Neuron (in vitro differentiated cells): Measurements from ENCODE around the gene AKAP14.
"Not testable (repeated sequence)": the region's sequence is repeated elsewhere in the genome, so short reads cannot be mapped to it uniquely, and the experiment has no call there.

Experiments
- H2AFZ ChIP-seq: one replicate; pipeline ENCODE4 v1.6.1; 2013; ENCODE audit warnings: low read depth, mild to moderate bottlenecking, inconsistent platforms, low read length, moderate library complexity
- H3K27me3 ChIP-seq: one replicate; pipeline ENCODE4 v1.6.1; 2013; ENCODE audit warnings: low read length; ENCODE audit not compliant: insufficient read depth
- H3K36me3 ChIP-seq: one replicate; pipeline ENCODE4 v1.6.1; 2013; ENCODE audit warnings: low read length; ENCODE audit not compliant: insufficient read depth
- H3K4me1 ChIP-seq: one replicate; pipeline ENCODE4 v1.6.1; 2013; ENCODE audit warnings: low read length; ENCODE audit not compliant: insufficient read depth
- H3K4me3 ChIP-seq: 2 replicates; pipeline ENCODE4 v1.5.1; 2013; ENCODE audit warnings: mild to moderate bottlenecking, low read length, moderate library complexity
- H3K9me3 ChIP-seq: one replicate; pipeline ENCODE4 v1.6.1; 2013; ENCODE audit warnings: low read length

AKAP14 gene

DNA sequence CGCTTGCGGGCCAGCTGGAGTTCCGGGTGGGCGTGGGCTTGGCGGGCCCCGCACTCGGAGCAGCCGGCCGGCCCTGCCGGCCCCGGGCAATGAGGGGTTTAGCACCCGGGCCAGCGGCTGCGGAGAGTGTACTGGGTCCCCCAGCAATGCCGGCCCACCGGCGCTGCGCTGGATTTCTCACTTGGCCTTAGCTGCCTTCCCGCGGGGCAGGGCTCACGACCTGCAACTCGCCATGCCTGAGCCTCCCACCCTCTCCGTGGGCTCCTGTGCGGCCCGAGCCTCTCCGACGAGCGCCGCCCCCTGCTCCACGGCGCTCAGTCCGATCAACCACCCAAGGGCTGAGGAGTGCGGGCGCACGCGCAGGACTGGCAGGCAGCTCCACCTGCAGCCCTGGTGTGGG is 5.1 kb upstream of the AKAP14 start:
- not testable (repeated sequence) for H3K36me3 ChIP-seq, H3K9me3 ChIP-seq, H3K27me3 ChIP-seq, H3K4me1 ChIP-seq, H2AFZ ChIP-seq, H3K4me3 ChIP-seq

DNA sequence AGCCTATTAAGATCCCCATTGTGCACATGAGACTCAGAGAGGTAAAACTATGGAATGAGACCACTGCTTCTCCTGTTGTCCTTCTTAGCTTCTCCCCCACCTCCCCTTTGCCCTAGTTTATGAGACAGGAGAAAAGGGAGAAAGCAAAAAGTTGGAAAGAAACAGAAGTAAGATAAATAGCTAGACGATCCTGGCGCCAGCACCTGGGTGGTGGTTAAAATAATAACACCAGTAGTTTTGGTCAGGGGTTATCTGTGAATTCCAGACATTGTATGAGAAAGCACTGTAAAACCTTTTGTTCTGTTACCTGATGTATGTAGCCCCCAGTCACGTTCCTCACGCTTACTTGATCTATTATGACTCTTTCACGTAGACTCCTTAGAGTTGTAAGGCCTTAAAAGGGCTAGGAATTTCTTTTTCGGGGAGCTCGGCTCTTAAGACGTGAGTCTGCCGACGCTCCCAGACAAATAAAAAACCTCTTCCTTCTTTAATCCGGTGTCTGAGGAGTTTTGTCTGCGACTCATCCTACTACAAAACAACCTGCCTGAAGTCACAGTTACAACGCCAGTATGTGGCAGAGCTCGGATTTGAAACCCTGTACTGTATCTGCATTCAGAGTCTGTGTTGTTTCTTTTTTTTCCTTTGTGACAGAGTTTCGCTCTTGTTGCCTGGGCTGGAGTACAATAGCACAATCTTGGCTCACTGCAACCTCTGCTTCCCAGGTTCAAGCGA is 3.6 kb upstream of the AKAP14 start:
- not testable (repeated sequence) for H3K9me3 ChIP-seq, H3K36me3 ChIP-seq, H3K4me3 ChIP-seq, H3K4me1 ChIP-seq, H2AFZ ChIP-seq, H3K27me3 ChIP-seq

DNA sequence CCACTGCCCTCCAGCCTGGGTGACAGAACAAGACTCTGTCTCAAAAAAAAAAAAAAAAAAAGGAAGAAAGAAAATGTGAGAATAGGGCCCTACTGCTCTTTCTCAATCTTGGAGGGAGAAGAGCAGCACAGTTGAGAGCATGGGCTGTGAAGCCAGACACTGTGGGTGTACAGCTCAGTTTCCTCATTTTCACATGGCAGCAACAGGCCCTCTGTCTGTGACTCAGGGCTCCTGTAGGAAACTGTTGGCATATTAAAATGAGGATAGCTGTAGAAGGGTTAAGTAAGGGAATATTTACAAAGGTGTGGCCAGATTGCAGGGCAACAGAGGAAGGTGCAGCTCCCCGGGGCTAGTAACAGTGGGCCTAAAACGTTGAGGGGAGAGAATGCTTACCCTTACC is 3.4 kb downstream of the AKAP14 start:
- no peaks in the 10 kb centered on the region for H3K27me3 ChIP-seq
- H3K9me3 ChIP-seq: no peaks in the 10 kb centered on the region
- no peaks in the 10 kb centered on the region for H3K36me3 ChIP-seq
- H3K4me1 ChIP-seq: no peaks in the 10 kb centered on the region
- no peak overlapping the region for H2AFZ ChIP-seq
- H3K4me3 ChIP-seq: no peak overlapping the region

DNA sequence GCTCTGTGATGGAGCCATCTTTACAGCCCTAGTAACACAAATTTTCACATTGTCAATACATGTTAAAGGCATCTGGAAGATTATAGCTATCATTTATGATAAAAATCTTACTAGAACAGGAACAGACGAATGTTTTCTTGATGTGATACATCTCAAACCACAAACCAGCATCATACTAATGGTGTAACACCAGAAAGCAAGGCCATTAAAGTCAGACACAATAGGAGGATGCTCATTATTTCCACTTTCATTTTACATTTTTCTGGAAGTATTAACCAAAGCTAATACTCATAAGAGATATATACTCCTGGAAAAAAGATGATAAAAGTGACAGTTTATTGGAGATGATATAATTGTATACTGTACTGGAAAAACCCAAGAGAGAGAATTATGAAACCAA is 5.3 kb downstream of the AKAP14 start:
- Histone ChIP-seq H3K9me3 (no peaks in the 10 kb centered on the region), H3K4me3 (no peak overlapping the region), H3K36me3 (no peaks in the 10 kb centered on the region), H3K27me3 (no peaks in the 10 kb centered on the region), H3K4me1 (no peaks in the 10 kb centered on the region), H2AFZ (no peak overlapping the region)

DNA sequence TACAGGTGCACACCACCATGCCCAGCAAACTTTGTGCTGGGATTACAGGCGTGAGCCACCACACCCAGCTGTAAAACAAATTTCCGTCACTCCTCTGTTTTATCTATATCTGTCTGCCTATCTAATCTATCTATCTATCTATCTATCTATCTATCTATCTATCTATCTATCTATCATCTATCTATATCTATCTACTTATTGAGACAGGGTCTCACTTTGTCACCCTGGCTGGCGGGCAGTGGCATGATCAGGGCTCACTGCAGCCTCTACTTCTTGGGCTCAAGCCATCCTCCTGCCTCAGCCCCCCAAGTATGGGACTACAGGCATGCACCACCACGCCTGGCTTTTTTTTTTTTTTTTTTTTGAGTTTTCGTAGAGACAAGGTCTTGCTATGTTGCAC is 20.6 kb downstream of the AKAP14 start:
- Histone ChIP-seq H2AFZ (no peak overlapping the region), H3K9me3 (no peaks in the 10 kb centered on the region), H3K4me1 (no peaks in the 10 kb centered on the region), H3K36me3 (no peaks in the 10 kb centered on the region), H3K27me3 (no peaks in the 10 kb centered on the region), H3K4me3 (no peak overlapping the region)

DNA sequence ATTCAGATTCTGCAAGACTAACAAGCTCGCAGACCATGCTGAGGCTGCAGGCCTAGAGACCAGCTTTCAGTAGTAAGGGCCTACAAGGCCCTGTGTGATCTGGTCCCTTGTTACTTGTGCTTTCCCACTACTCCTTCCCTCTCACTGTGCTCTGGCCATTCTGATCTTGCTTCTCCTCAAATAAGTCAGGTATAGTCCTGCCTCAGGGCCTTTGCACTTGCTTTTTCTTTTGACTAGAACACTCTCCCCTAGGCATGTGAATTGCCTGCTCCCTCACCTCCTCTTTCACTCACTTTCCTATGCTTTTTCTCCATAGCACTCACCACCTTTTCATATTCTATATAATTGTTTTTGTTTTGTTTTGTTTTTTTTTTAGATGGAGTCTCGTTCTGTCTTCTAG is 22.2 kb downstream of the AKAP14 start:
- H3K4me1 ChIP-seq: no peaks in the 10 kb centered on the region
- H3K4me3 ChIP-seq: no peak overlapping the region
- no peaks in the 10 kb centered on the region for H3K27me3 ChIP-seq
- H2AFZ ChIP-seq: no peak overlapping the region
- H3K36me3 ChIP-seq: no peaks in the 10 kb centered on the region
- no peaks in the 10 kb centered on the region for H3K9me3 ChIP-seq

DNA sequence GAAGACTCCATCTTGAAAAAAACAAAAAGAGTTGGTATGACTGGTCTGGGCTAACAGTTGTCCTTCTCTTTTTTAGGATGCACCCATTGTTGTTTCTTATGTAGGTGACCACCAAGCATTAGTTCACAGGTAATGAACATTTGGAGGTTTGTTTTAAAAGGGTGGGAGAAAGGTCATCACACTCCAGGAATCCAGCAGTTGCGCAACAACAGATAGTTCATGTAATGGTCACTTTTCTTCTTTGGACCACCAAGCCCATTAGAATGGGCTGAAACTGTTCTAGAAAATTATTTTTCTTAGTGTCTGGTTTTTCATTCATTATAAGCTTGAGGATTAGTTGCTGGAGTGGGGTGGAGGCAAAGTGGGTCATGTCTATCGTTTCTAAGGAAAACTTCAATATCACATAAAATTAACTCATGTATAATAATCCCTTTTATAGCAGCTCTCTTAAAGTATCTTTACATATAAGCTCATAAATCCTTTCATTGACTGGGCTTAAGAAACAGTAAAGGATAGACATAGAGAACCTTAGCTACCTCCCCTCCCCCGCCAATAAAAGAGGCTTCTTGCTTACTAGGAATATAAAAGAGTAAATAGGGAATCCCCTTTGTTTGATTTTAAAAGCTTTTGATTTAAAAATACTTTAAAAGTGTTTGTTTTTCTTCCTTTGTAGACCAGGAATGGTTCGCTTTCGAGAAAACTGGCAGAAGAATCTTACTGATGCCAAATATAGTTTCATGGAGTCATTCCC is 24.3 kb downstream of the AKAP14 start:
- H2AFZ ChIP-seq: no peak overlapping the region
- no peaks in the 10 kb centered on the region for H3K4me1 ChIP-seq
- H3K27me3 ChIP-seq: no peaks in the 10 kb centered on the region
- no peak overlapping the region for H3K4me3 ChIP-seq
- no peaks in the 10 kb centered on the region for H3K36me3 ChIP-seq
- H3K9me3 ChIP-seq: no peaks in the 10 kb centered on the region

DNA sequence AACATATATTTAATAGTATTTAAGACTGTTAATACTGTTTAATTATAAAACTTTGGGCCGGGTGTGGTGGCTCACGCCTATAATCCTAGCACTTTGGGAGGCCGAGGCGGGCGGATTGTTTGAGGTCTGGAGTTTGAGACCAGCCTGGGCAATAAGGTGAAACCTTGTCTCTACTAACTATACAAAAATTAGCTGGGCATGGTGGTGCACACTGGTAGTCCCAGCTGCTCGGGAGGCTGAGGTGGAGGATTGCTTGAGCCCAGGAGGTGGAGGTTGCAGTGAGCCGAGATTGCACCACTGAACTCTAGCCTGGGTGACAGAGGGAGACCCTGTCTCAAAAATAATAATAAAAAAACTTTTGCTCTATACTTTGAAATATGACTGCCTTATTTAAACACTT is 26.7 kb downstream of the AKAP14 start:
- not testable (repeated sequence) for H3K27me3 ChIP-seq, H3K4me1 ChIP-seq, H3K9me3 ChIP-seq, H3K4me3 ChIP-seq, H3K36me3 ChIP-seq, H2AFZ ChIP-seq

DNA sequence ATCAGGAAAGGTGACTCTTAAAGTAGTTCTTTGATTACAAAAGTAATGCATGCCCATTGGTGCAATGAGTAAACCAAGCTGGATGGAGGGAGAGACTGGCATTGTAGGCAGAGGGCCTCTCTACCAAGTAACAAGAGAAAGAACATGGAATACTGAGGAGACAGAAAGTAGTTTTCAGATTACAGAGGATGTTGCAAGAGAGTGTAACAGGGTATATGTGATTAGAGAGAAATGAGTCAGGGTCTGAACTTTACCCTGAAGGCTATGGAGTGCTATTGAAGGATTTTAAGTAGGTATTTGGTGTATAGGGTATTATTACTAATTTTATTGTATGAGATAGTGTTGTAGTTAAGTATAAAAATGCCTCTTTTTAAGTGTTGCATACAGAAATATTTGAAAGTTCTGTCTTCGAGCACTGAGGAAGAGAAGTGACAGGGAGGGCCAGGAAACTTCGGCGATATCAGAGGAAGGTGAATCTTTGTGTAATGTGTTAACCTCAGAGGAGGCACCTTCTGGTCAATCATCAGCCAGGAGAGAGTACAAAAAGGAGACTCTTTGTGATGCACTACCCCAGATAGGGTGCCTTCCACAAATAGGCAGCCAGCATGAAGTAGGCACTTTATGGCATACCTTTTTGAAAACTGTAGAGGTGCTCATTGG is 39.7 kb downstream of the AKAP14 start:
- H3K27me3 ChIP-seq: no peaks in the 10 kb centered on the region
- no peaks in the 10 kb centered on the region for H3K9me3 ChIP-seq
- H3K36me3 ChIP-seq: peaks cover 8% of the 10 kb centered on the region
- no peak overlapping the region for H3K4me3 ChIP-seq
- no peaks in the 10 kb centered on the region for H3K4me1 ChIP-seq
- H2AFZ ChIP-seq: no peak overlapping the region

DNA sequence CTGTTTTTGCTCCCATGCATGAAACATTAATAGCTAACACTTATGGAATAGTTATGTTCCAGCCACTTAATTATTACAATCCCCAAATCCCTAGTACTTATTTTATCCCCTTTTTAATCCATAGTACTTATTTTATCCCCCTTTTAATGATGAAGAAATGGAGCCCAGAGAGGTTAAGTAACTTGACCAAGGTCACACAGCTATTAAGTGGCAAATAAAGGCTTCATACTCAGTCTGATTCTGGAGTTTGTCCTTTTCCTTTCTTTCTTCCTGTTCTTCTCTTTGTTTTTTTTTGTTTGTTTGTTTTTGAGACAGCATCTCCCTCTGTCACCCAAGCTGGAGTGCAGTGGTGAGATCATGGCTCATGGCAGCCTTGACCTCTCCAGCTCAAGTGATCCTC is 45.6 kb downstream of the AKAP14 start:
- H3K4me1 ChIP-seq: peaks cover 7% of the 10 kb centered on the region
- peaks cover 2% of the 10 kb centered on the region for H3K36me3 ChIP-seq
- H2AFZ ChIP-seq: no peak overlapping the region
- H3K4me3 ChIP-seq: no peak overlapping the region
- no peaks in the 10 kb centered on the region for H3K27me3 ChIP-seq
- no peaks in the 10 kb centered on the region for H3K9me3 ChIP-seq

DNA sequence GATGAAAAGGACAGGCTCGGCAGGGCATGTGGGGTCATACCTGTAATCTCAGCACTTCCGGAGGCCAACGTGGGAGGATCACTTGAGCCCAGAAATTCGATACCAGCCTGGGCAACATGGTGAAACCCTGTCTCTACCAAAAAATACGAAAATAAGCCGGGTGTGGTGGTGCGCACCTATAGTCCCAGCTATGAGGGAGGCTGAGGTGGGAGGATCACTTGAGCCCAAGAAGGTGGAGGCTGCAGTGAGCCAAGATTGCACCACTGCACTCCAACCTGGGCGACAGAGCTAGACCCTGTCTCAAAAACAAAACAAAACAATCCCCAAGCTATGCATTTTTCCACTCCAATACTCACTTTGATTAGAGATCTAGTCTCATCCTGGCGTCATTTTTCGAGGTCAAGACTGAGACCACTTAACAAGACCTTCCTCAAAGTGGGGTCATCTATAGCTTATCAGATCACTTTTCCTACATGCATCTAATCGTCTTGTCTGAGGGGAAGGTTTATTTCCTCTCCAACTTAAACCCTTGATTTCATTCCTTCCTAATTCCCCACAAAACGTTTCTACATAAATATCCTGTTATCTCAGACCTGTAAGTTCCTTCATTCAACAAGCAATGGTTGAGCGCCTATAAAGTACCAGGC is 46.6 kb downstream of the AKAP14 start:
- no peaks in the 10 kb centered on the region for H3K9me3 ChIP-seq
- H3K4me3 ChIP-seq: peak overlapping the region; percentile 59
- no peaks in the 10 kb centered on the region for H3K27me3 ChIP-seq

DNA sequence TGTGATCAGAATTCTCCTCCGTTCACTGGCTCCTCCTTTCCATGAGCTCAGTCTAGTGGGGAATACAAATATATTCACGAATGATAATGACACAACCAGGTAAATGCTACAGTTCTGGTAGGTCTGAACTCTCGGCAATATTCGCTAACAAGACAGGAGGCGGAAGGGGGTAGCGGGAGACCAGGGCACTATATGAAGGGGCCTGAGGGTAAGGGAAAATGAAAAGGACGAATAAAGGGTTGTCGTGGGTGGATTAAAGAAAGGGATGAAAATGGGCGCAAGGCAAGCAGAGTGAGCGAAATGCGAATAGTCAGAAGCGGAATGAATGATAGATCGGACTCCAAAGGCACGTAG is 47.1 kb downstream of the AKAP14 start:
- H3K36me3 ChIP-seq: peaks cover 2% of the 10 kb centered on the region
- H3K9me3 ChIP-seq: no peaks in the 10 kb centered on the region
- H3K27me3 ChIP-seq: no peaks in the 10 kb centered on the region
- peak overlapping the region; percentile 49 for H2AFZ ChIP-seq
- peak overlapping the region; percentile 59 for H3K4me3 ChIP-seq
- peaks cover 7% of the 10 kb centered on the region for H3K4me1 ChIP-seq

More for the DNA sequence above, 46.6 kb downstream of the AKAP14 start:
- peak overlapping the region; percentile 49 for H2AFZ ChIP-seq
- H3K36me3 ChIP-seq: peaks cover 2% of the 10 kb centered on the region
- peaks cover 7% of the 10 kb centered on the region for H3K4me1 ChIP-seq
